ENCODE data around the gene LSAMP.

- TF ChIP-seq CTCF (IDR thresholded peaks at IDR 0.05) (no peak), POLR2AphosphoS5 (IDR thresholded peaks at IDR 0.05) (no peak)
Measured at GRCh38 chr3:115852278-115852677, 593.0 kb downstream of the LSAMP start.

Measured in esophagus muscularis mucosa (tissue), 3 donors.